ENCODE results near the gene SULT1A1.
"Not testable (repeated sequence)": the region's sequence is repeated elsewhere in the genome, so short reads cannot be mapped to it uniquely, and the experiment has no call there.

SULT1A1 gene

GRCh38 chr16:28609631-28610594 lies at the start of gene SULT1A1:
Gene SULT1A1, minus strand, starts transcription at chr16:28610044. Its CDS starts 1,189 bp downstream, at chr16:28608855.
- TF ChIP-seq EZH2phosphoT487 (IDR thresholded peaks at IDR 0.05; ENCODE audit: borderline replicate concordance) (no peak), CTCF (conservative IDR thresholded peaks at IDR 0.05; ENCODE audit: low read length) (no peak)
- peak within 1 kb of the TSS; percentile 29 for H3K9ac ChIP-seq (ENCODE audit: low read depth, low read length, poor library complexity, severe bottlenecking)
- peak within 1 kb of the TSS; percentile 27 for H3K4me2 ChIP-seq (ENCODE audit: low read depth, low read length, poor library complexity, severe bottlenecking)
- H3K27me3 ChIP-seq (ENCODE audit: insufficient read depth, low read length, poor library complexity, severe bottlenecking): no peaks in the 10 kb centered on the region
- no peaks in the 10 kb centered on the region for H3K9me2 ChIP-seq (replicated peaks; ENCODE audit: low read depth, low read length)
- H2AFZ ChIP-seq (ENCODE audit: low read length): no peak within 1 kb of the TSS
- no peak within 1 kb of the TSS for H3K4me3 ChIP-seq (ENCODE audit: low read length, poor library complexity, severe bottlenecking)
- peaks cover 10% of the 10 kb centered on the region for H3K4me1 ChIP-seq (ENCODE audit: insufficient read depth, low read length, poor library complexity, severe bottlenecking)
- no peaks in the 10 kb centered on the region for H3K36me3 ChIP-seq (ENCODE audit: insufficient read depth, low read length)
- no peaks in the 10 kb centered on the region for H3K79me2 ChIP-seq (ENCODE audit: insufficient read depth, low read length)
- H3F3A ChIP-seq (ENCODE audit: low read depth): no peaks in the 10 kb centered on the region
- no peaks in the 10 kb centered on the region for H4K20me1 ChIP-seq (ENCODE audit: insufficient read depth, low read length, poor library complexity, severe bottlenecking)
- no peaks in the 10 kb centered on the region for H3K9me3 ChIP-seq (ENCODE audit: insufficient read depth, low read depth, low read length)

- H3K4me3 ChIP-seq (ENCODE audit: low read length, poor library complexity, severe bottlenecking); H3K4me2 ChIP-seq (ENCODE audit: low read depth, low read length, poor library complexity, severe bottlenecking): not testable (repeated sequence)
These were observed 30.1 kb upstream of the SULT1A1 start for GRCh38 chr16:28639959-28640358.

GRCh38 chr16:28638359-28638758 lies 28.5 kb upstream of the SULT1A1 start:
- H3K4me3 ChIP-seq (ENCODE audit: low read length, poor library complexity, severe bottlenecking); H4K20me1 ChIP-seq (ENCODE audit: insufficient read depth, low read length, poor library complexity, severe bottlenecking); H3K27me3 ChIP-seq (ENCODE audit: insufficient read depth, low read length, poor library complexity, severe bottlenecking); H3K4me1 ChIP-seq (ENCODE audit: insufficient read depth, low read length, poor library complexity, severe bottlenecking); H3K36me3 ChIP-seq (ENCODE audit: insufficient read depth, low read length); H3K9me2 ChIP-seq (replicated peaks; ENCODE audit: low read depth, low read length); H3K9me3 ChIP-seq (ENCODE audit: insufficient read depth, low read depth, low read length); H3K79me2 ChIP-seq (ENCODE audit: insufficient read depth, low read length); H3F3A ChIP-seq (ENCODE audit: low read depth); H3K9ac ChIP-seq (ENCODE audit: low read depth, low read length, poor library complexity, severe bottlenecking); H2AFZ ChIP-seq (ENCODE audit: low read length); H3K4me2 ChIP-seq (ENCODE audit: low read depth, low read length, poor library complexity, severe bottlenecking): not testable (repeated sequence)

More at GRCh38 chr16:28639959-28640358, 30.1 kb upstream of the SULT1A1 start:
- H3K27me3 ChIP-seq (ENCODE audit: insufficient read depth, low read length, poor library complexity, severe bottlenecking); H2AFZ ChIP-seq (ENCODE audit: low read length); H3K9ac ChIP-seq (ENCODE audit: low read depth, low read length, poor library complexity, severe bottlenecking); H3K4me1 ChIP-seq (ENCODE audit: insufficient read depth, low read length, poor library complexity, severe bottlenecking); H3K36me3 ChIP-seq (ENCODE audit: insufficient read depth, low read length); H3K9me2 ChIP-seq (replicated peaks; ENCODE audit: low read depth, low read length); H4K20me1 ChIP-seq (ENCODE audit: insufficient read depth, low read length, poor library complexity, severe bottlenecking); H3K79me2 ChIP-seq (ENCODE audit: insufficient read depth, low read length); H3F3A ChIP-seq (ENCODE audit: low read depth); H3K9me3 ChIP-seq (ENCODE audit: insufficient read depth, low read depth, low read length): not testable (repeated sequence)

- not testable (repeated sequence) for H4K20me1 ChIP-seq (ENCODE audit: insufficient read depth, low read length, poor library complexity, severe bottlenecking); H3F3A ChIP-seq (ENCODE audit: low read depth); H3K9me3 ChIP-seq (ENCODE audit: insufficient read depth, low read depth, low read length); H3K9me2 ChIP-seq (replicated peaks; ENCODE audit: low read depth, low read length); H3K79me2 ChIP-seq (ENCODE audit: insufficient read depth, low read length); H3K27me3 ChIP-seq (ENCODE audit: insufficient read depth, low read length, poor library complexity, severe bottlenecking); H3K4me2 ChIP-seq (ENCODE audit: low read depth, low read length, poor library complexity, severe bottlenecking); H2AFZ ChIP-seq (ENCODE audit: low read length); H3K4me3 ChIP-seq (ENCODE audit: low read length, poor library complexity, severe bottlenecking); H3K9ac ChIP-seq (ENCODE audit: low read depth, low read length, poor library complexity, severe bottlenecking); H3K4me1 ChIP-seq (ENCODE audit: insufficient read depth, low read length, poor library complexity, severe bottlenecking); H3K36me3 ChIP-seq (ENCODE audit: insufficient read depth, low read length)
These were observed 27.9 kb upstream of the SULT1A1 start, which contains the start of gene NPIPB8 for GRCh38 chr16:28637765-28638164. Gene NPIPB8, plus strand, starts transcription at chr16:28638065. Its CDS starts 296 bp downstream, at chr16:28638361.

- not testable (repeated sequence) for H3K9me2 ChIP-seq (replicated peaks; ENCODE audit: low read depth, low read length); H3K79me2 ChIP-seq (ENCODE audit: insufficient read depth, low read length); H4K20me1 ChIP-seq (ENCODE audit: insufficient read depth, low read length, poor library complexity, severe bottlenecking); H3K36me3 ChIP-seq (ENCODE audit: insufficient read depth, low read length); H2AFZ ChIP-seq (ENCODE audit: low read length); H3K4me1 ChIP-seq (ENCODE audit: insufficient read depth, low read length, poor library complexity, severe bottlenecking); H3K27me3 ChIP-seq (ENCODE audit: insufficient read depth, low read length, poor library complexity, severe bottlenecking); H3F3A ChIP-seq (ENCODE audit: low read depth); H3K4me3 ChIP-seq (ENCODE audit: low read length, poor library complexity, severe bottlenecking); H3K9me3 ChIP-seq (ENCODE audit: insufficient read depth, low read depth, low read length); H3K9ac ChIP-seq (ENCODE audit: low read depth, low read length, poor library complexity, severe bottlenecking); H3K4me2 ChIP-seq (ENCODE audit: low read depth, low read length, poor library complexity, severe bottlenecking)
These were observed 26.4 kb upstream of the SULT1A1 start for GRCh38 chr16:28636093-28636823.

GRCh38 chr16:28630905-28631304 lies 21.1 kb upstream of the SULT1A1 start:
- H2AFZ ChIP-seq (ENCODE audit: low read length); H3F3A ChIP-seq (ENCODE audit: low read depth); H4K20me1 ChIP-seq (ENCODE audit: insufficient read depth, low read length, poor library complexity, severe bottlenecking); H3K27me3 ChIP-seq (ENCODE audit: insufficient read depth, low read length, poor library complexity, severe bottlenecking); H3K9me2 ChIP-seq (replicated peaks; ENCODE audit: low read depth, low read length); H3K4me3 ChIP-seq (ENCODE audit: low read length, poor library complexity, severe bottlenecking); H3K9me3 ChIP-seq (ENCODE audit: insufficient read depth, low read depth, low read length); H3K4me1 ChIP-seq (ENCODE audit: insufficient read depth, low read length, poor library complexity, severe bottlenecking); H3K9ac ChIP-seq (ENCODE audit: low read depth, low read length, poor library complexity, severe bottlenecking); H3K36me3 ChIP-seq (ENCODE audit: insufficient read depth, low read length); H3K79me2 ChIP-seq (ENCODE audit: insufficient read depth, low read length); H3K4me2 ChIP-seq (ENCODE audit: low read depth, low read length, poor library complexity, severe bottlenecking): not testable (repeated sequence)
